Measurements from ENCODE around the gene SLC17A7.

Gene SLC17A7

GRCh38 chr19:49425922-49426592 lies 15.3 kb downstream of the SLC17A7 start:
- peak; percentile 69 for DNase-seq

GRCh38 chr19:49425178-49425577 lies 16.1 kb downstream of the SLC17A7 start, which contains the start of gene GFY:
Gene GFY (plus strand): TSS chr19:49425388. CDS start chr19:49426431, 1,043 bp downstream.
- DNase-seq, result no peak

- DNase-seq, result no peak
Measured at GRCh38 chr19:49423985-49424303, 17.4 kb downstream of the SLC17A7 start.

GRCh38 chr19:49423071-49423984 lies 18.0 kb downstream of the SLC17A7 start, which contains the start of gene PTH2:
Gene PTH2 (minus strand): TSS chr19:49423441. CDS start chr19:49423339, 102 bp downstream.
- DNase-seq, result no peak

- peak; percentile 70 for DNase-seq
Measured at GRCh38 chr19:49422407-49423070, 18.8 kb downstream of the SLC17A7 start.

GRCh38 chr19:49421878-49422202 lies 19.5 kb downstream of the SLC17A7 start:
- no peak for DNase-seq

- DNase-seq, result peak; percentile 72
Measured at GRCh38 chr19:49421039-49421877, 20.1 kb downstream of the SLC17A7 start.

GRCh38 chr19:49420227-49420626 lies 21.1 kb downstream of the SLC17A7 start:
- no peak for DNase-seq

GRCh38 chr19:49419173-49419572 lies 22.2 kb downstream of the SLC17A7 start:
- no peak for DNase-seq

GRCh38 chr19:49418511-49418910 lies 22.8 kb downstream of the SLC17A7 start:
- no peak for DNase-seq

- DNase-seq, result no peak
Measured at GRCh38 chr19:49417088-49417487, 24.2 kb downstream of the SLC17A7 start.

- DNase-seq, result no peak
Measured at GRCh38 chr19:49415810-49416200, 25.5 kb downstream of the SLC17A7 start.

- DNase-seq, result no peak
Measured at GRCh38 chr19:49415102-49415809, 26.1 kb downstream of the SLC17A7 start.

GRCh38 chr19:49414256-49414655 lies 27.1 kb downstream of the SLC17A7 start:
- DNase-seq, result no peak

- no peak for DNase-seq
Measured at GRCh38 chr19:49413348-49413747, 28.0 kb downstream of the SLC17A7 start.

GRCh38 chr19:49411681-49412326 lies 29.5 kb downstream of the SLC17A7 start:
- DNase-seq, result no peak

GRCh38 chr19:49409441-49410029 lies 31.8 kb downstream of the SLC17A7 start:
- no peak for DNase-seq

GRCh38 chr19:49408816-49409440 lies 32.4 kb downstream of the SLC17A7 start:
- no peak for DNase-seq

- no peak for DNase-seq
Measured at GRCh38 chr19:49407482-49408015, 33.8 kb downstream of the SLC17A7 start.

- no peak for DNase-seq
Measured at GRCh38 chr19:49407079-49407478, 34.2 kb downstream of the SLC17A7 start.
